Muscle layer of colon (tissue), 2 donors: ENCODE measurements around the gene OR56A1.
"Not testable (repeated sequence)": the region's sequence is repeated elsewhere in the genome, so short reads cannot be mapped to it uniquely, and the experiment has no call there.

ENCODE experiments used
- H3K27ac ChIP-seq: one replicate; pipeline ENCODE4 v1.7.0; 2013; ENCODE audit warnings: low read depth, mild to moderate bottlenecking, low read length, moderate library complexity
- H3K27me3 ChIP-seq, 2 donors: one replicate each; pipeline ENCODE4 v1.7.0; 2013; ENCODE audit warnings: low read length in 2 of 2, mild to moderate bottlenecking in 2 of 2; ENCODE audit not compliant: insufficient read depth in 2 of 2, control insufficient read depth in 1 of 2
- H3K36me3 ChIP-seq: one replicate; pipeline ENCODE4 v1.7.0; 2013; ENCODE audit warnings: mild to moderate bottlenecking, low read length; ENCODE audit not compliant: insufficient read depth
- H3K4me1 ChIP-seq: one replicate; pipeline ENCODE4 v1.7.0; 2013; ENCODE audit warnings: mild to moderate bottlenecking, low read length; ENCODE audit not compliant: insufficient read depth
- H3K4me3 ChIP-seq, 2 donors: one replicate each; pipeline ENCODE4 v1.7.0; 2013; ENCODE audit warnings: low read length in 2 of 2, low read depth in 1 of 2, mild to moderate bottlenecking in 1 of 2, moderate library complexity in 1 of 2
- H3K9ac ChIP-seq: one replicate; pipeline ENCODE4 v1.7.0; 2013; ENCODE audit warnings: low read length
- H3K9me3 ChIP-seq: one replicate; pipeline ENCODE4 v1.7.0; 2013; ENCODE audit warnings: mild to moderate bottlenecking, low read length
- donor health status: abdominal sarcoma.
- donor health status: Adenocarcinoma of cecum.

Gene OR56A1, protein sequence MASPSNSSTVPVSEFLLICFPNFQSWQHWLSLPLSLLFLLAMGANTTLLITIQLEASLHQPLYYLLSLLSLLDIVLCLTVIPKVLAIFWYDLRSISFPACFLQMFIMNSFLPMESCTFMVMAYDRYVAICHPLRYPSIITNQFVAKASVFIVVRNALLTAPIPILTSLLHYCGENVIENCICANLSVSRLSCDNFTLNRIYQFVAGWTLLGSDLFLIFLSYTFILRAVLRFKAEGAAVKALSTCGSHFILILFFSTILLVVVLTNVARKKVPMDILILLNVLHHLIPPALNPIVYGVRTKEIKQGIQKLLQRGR

DNA sequence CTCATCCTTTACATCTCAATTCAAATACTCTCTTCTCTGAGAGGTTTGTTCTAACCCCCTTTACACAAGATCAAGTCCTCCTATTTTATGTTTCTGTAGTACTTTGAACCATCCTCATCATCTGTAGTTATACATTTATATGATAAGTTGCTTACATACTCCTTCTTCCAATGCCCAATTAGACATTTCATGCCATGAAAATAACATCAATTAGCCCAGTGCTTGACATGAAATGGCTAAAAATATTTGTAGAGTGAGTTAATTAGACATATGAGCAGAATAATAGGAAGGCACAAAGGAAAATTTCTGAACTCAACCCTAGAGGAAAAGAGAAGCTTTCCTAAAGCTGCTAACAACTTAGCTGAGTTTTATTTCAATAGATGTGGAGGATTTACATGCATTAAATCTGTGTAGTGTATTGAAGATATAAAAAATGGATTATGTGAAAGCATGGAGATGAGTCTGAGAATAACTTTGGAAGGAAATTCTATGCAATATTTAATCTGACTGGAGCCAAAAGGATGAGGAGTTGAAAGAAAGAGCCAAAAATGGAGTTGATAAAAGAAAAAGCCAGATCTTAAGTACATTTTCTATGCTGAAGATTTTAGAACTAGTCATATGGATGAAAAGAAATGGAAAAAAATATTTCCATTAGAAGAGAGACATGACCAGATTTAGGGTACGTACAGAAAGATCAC, at the start of gene OR56A1:
Gene OR56A1, minus strand, starts transcription at position 51 of the 698 bp plus-strand sequence. CDS start 3,066 bp downstream, outside the sequence.
- H3K9ac ChIP-seq: no peak within 1 kb of the TSS

DNA sequence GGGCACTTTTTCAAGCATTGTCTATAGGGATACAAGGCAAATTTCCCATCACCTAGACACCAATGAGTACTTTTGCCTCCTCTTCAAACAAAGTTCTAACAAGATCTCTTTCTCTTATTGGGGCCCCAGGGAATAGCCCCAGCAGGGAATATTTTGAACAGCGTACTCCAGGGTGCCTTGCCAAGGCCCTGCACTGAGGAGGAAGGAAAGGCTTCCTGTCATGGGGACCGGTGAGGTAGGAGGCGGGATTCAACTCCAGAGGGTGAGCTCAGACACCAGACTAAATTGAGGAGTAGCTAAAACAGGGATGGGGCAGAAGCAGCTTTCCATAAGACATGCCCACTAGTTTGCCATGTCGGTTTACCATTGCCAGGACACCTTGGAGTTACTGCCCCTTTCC, 48.9 kb upstream of the OR56A1 start:
- Histone ChIP-seq H3K36me3 (no peaks in the 10 kb centered on the region), H3K27me3 (no peaks in the 10 kb centered on the region), H3K4me3 (no peak overlapping the region), H3K9ac (no peak overlapping the region), H3K4me1 (no peaks in the 10 kb centered on the region), H3K27ac (no peak overlapping the region), H3K9me3 (no peaks in the 10 kb centered on the region)

More for the DNA sequence above, at the start of gene OR56A1:
- no peaks in the 10 kb centered on the region for H3K9me3 ChIP-seq
- no peaks in the 10 kb centered on the region for H3K27me3 ChIP-seq
- H3K4me1 ChIP-seq: no peaks in the 10 kb centered on the region
- no peaks in the 10 kb centered on the region for H3K36me3 ChIP-seq
- H3K4me3 ChIP-seq: no peak within 1 kb of the TSS
- no peak within 1 kb of the TSS for H3K27ac ChIP-seq

DNA sequence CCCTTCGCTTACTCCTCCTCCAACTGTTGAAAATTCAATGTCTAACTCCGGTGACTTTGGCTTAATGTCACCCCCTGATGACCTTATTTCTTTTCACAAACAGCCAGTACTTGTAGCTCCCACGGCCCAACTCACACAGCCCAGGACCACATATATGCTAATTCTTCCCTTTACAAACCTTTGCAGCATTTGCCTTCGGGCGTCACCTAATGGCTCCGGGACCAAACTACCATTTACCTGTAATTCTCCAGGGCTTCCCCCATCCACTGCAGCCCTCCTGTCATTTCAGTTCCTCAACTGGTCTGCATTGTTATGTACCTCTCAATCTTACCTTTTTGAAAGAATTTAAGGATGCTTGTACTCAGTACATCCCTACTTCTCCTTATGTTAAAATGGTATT, 47.2 kb upstream of the OR56A1 start:
- no peak overlapping the region for H3K9ac ChIP-seq
- no peaks in the 10 kb centered on the region for H3K4me1 ChIP-seq
- H3K27ac ChIP-seq: no peak overlapping the region
- no peaks in the 10 kb centered on the region for H3K9me3 ChIP-seq
- no peak overlapping the region for H3K4me3 ChIP-seq
- no peaks in the 10 kb centered on the region for H3K27me3 ChIP-seq
- H3K36me3 ChIP-seq: no peaks in the 10 kb centered on the region

DNA sequence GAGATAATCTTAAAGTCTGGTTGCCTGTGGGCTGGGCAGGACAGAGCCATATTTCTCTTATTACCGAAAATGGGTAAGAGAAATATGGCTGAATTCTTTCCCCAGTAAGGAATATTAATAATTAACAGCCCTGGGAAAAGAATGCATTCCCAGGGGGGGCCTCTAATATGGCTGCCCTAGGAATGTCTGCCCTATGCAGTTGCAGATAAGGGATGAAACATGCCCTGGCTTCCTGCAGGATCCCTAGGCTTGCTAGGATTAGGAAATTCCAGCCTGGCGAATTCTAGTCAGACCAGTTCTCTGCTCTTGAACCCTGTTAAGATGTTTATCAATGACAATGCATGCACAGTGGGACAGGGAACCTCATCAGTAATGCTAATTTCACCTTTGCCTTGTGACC, 45.9 kb upstream of the OR56A1 start:
- H3K4me1 ChIP-seq, H3K27ac ChIP-seq, H3K4me3 ChIP-seq, H3K36me3 ChIP-seq, H3K27me3 ChIP-seq, H3K9ac ChIP-seq, H3K9me3 ChIP-seq: not testable (repeated sequence)

DNA sequence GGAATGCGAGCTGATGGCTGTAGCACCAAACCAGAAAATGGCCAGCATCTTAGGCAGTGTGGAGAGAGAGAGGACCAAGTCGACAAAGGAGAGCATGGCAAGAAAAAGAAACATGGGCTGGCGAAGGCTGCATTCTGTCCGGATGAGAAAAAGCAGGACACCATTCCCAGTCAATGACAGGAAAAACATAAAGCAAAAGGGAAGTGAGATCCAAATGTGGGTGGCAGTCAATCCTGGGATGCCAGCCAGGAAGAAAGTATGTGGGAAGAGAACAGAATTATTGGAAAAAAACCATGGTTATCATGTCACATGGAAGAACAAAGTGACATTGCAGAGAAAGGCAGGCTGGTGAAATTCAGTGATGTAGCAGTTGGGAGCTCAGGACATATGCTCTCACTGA, 36.9 kb upstream of the OR56A1 start:
- H3K27ac ChIP-seq: no peak overlapping the region
- no peaks in the 10 kb centered on the region for H3K27me3 ChIP-seq
- H3K9me3 ChIP-seq: no peaks in the 10 kb centered on the region
- H3K4me1 ChIP-seq: no peaks in the 10 kb centered on the region
- H3K9ac ChIP-seq: no peak overlapping the region
- H3K4me3 ChIP-seq: no peak overlapping the region
- H3K36me3 ChIP-seq: no peaks in the 10 kb centered on the region

DNA sequence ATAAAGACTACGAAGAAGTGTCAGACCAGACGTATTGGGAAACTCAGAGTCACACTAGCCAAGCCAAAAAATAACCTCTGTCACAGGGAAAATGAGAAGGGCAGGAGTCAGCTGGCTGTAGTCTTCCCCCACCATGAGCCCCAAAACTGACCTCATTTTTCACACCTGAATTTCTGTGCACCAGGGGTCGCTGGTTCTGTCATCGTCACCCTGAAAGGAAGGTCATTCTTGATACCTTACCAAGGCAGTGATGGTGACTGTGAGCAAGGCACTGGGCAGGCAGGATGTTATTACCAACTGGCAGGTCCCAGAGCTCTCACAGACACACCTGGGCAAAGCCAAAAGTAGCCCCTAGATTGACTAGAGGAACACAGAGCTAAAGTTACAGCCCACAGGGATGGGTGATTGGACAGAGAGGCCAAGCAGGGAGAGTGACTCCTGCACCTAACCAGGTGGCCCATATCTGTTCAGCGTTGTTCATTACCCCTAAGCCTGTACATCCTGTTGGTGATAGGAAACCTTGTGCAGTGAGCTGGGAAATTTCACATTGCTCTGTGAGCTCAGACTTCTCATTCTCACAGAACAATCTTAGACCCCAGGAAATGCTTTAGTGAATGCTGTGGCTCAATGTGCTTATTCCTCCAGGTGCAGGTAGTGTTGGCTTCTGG, 32.3 kb upstream of the OR56A1 start:
- H3K36me3 ChIP-seq: no peaks in the 10 kb centered on the region
- no peaks in the 10 kb centered on the region for H3K9me3 ChIP-seq
- no peak overlapping the region for H3K9ac ChIP-seq
- no peak overlapping the region for H3K27ac ChIP-seq
- H3K4me1 ChIP-seq: no peaks in the 10 kb centered on the region
- H3K4me3 ChIP-seq: no peak overlapping the region
- H3K27me3 ChIP-seq: no peaks in the 10 kb centered on the region

DNA sequence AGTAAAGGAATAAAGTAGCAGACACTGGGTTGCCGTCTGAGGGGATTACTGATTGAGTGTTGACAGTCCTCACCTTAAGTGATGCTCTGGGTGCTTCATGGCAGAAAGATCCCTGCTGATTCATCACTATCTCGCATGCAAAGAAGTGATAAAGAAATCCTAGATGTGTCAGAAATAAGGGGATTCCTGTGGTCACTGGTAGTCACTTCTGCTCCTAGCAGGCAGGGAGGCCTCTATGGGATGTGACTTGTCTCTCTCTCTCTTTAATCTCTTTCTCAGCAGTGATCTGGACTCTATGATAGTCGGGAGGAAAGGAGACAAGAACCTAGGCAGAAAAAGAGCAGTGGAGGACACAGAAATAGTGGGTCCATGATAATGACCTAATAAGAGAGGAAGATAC, 30.9 kb upstream of the OR56A1 start:
- Histone ChIP-seq H3K4me3 (no peak overlapping the region), H3K9ac (no peak overlapping the region), H3K27me3 (no peaks in the 10 kb centered on the region), H3K27ac (no peak overlapping the region), H3K36me3 (no peaks in the 10 kb centered on the region), H3K4me1 (no peaks in the 10 kb centered on the region), H3K9me3 (no peaks in the 10 kb centered on the region)

DNA sequence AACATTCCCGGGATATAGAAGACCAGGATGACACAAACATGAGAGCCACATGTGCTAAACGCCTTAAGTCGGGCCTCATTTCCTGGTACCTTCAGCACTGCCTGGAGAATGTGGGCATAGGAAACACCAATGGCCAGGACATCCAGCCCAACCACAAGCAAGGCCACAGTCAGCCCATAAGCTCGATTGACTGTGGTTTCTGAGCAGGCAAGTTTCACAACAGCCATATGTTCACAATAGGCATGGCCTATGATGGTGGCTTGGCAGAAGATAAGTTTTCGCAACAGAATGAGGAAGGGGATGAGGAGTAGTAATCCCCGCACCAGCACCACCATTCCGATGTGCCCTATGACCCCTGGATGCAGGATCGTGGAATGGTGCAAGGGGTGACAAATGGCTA, 26.9 kb upstream of the OR56A1 start:
- Histone ChIP-seq H3K9ac (no peak overlapping the region), H3K27me3 (no peaks in the 10 kb centered on the region), H3K27ac (no peak overlapping the region), H3K4me3 (no peak overlapping the region), H3K4me1 (no peaks in the 10 kb centered on the region), H3K9me3 (no peaks in the 10 kb centered on the region), H3K36me3 (no peaks in the 10 kb centered on the region)

DNA sequence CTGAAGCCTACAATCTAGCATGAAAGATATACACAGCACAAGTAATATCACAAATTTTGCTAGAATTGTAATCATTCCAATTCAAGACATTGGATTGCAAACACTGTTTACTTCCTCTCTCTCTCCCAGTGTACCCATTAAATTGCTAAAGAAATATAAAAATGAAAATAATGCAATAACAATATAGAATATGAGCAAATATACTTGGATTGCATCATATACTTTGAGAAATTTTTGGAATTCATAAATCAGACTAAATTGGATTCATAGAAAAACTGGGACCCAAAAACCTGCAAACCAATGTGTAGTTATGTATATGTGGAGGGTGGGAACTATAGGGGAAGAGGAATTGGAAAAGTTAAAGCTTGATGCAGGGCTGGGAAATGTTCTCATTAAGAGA, 25.0 kb upstream of the OR56A1 start:
- Histone ChIP-seq H3K4me1 (no peaks in the 10 kb centered on the region), H3K27ac (no peak overlapping the region), H3K4me3 (no peak overlapping the region), H3K9me3 (no peaks in the 10 kb centered on the region), H3K27me3 (no peaks in the 10 kb centered on the region), H3K9ac (no peak overlapping the region), H3K36me3 (no peaks in the 10 kb centered on the region)

DNA sequence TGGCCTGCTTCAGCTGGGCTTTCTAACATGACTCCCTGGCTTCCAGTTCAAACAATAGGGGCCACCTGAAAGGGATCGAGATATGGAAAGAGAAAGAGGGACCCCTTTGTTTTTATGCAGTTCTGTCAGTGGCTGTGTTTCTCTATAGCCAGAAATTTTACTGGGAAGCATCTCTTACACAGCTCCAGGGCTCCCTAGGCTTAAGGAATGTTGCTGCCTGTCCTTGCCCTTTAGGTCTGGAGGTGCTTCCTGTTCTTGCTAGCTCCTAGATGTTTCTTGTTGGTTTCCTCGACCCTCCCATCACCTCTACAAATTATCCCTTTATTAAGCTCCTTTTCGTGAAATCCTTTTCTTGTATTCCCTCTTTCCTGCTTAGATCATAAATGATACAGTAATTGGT, 21.8 kb upstream of the OR56A1 start:
- H3K4me3 ChIP-seq: no peak overlapping the region
- H3K9me3 ChIP-seq: no peaks in the 10 kb centered on the region
- H3K9ac ChIP-seq: no peak overlapping the region

DNA sequence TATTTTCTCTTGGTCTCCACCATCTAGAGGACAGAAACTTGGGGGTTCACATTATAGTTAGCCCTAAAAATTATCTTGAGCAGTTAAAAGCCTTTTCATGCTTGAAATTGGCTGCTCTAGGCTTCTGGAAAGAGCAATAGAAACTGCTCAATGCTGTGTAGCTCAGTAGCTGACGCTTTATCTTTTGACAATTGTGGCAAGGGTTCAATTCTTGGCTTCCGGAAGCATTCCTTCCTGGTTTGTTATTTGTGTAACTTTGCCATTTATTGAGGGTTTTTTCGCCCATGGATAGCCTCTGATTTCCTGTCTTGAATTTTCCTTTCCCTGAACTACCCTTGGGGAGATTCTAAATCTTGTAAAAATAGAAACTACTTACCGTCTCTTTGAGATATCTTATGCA, 10.3 kb upstream of the OR56A1 start:
- H3K27me3 ChIP-seq: no peaks in the 10 kb centered on the region
- no peak overlapping the region for H3K9ac ChIP-seq
- no peaks in the 10 kb centered on the region for H3K36me3 ChIP-seq
- H3K4me3 ChIP-seq: no peak overlapping the region
- no peaks in the 10 kb centered on the region for H3K4me1 ChIP-seq
- H3K27ac ChIP-seq: no peak overlapping the region
- no peaks in the 10 kb centered on the region for H3K9me3 ChIP-seq

More for the DNA sequence above, 21.8 kb upstream of the OR56A1 start:
- H3K27me3 ChIP-seq: no peaks in the 10 kb centered on the region
- H3K4me1 ChIP-seq: no peaks in the 10 kb centered on the region
- no peaks in the 10 kb centered on the region for H3K36me3 ChIP-seq
- no peak overlapping the region for H3K27ac ChIP-seq
